WI38 (cell line): ENCODE results near the gene FKBP6.
"Not testable (repeated sequence)": the region's sequence is repeated elsewhere in the genome, so short reads cannot be mapped to it uniquely, and the experiment has no call there.

Source experiments
- H3K4me3 ChIP-seq: 2 replicates; pipeline ENCODE4 v1.5.1; 2011; ENCODE audit warnings: low read depth, mild to moderate bottlenecking, control low read depth, low read length
- TF ChIP-seq, protein P1 (sequence below): IDR thresholded peaks from 2 replicates; pipeline ENCODE4 v1.5.1; 2012; ENCODE audit warnings: low read depth, mild to moderate bottlenecking, control low read depth, low read length

The FKBP6 gene

DNA sequence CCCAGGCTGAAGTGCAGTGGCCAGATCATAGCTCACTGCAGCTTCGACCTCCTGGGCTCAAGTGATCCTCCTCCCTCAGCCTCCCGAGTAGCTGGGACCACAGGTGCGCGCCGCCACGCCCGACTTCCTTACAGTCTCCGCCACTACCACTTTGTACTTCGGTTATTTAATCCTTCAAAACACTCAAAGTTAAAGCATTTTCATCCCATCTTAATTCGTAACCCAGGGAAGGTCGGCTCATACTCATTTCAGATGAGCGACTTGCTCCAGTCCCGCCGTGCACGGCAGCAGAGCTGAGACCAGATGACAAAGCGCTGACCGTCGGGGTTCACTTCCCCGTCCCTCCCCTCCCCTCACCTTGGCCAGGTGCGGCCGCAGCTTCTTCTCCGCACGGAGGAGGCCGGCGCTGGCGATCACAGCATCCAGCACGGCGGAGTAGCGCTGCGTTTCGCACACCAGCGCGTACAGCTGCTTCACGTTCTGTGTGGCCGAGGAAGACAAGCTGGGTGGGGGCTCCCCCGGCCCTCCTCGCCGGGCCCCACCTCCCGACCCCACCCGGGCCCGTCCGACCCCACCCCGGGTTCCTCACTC is 19.8 kb upstream of the FKBP6 start:
- TF ChIP-seq, protein P1, sequence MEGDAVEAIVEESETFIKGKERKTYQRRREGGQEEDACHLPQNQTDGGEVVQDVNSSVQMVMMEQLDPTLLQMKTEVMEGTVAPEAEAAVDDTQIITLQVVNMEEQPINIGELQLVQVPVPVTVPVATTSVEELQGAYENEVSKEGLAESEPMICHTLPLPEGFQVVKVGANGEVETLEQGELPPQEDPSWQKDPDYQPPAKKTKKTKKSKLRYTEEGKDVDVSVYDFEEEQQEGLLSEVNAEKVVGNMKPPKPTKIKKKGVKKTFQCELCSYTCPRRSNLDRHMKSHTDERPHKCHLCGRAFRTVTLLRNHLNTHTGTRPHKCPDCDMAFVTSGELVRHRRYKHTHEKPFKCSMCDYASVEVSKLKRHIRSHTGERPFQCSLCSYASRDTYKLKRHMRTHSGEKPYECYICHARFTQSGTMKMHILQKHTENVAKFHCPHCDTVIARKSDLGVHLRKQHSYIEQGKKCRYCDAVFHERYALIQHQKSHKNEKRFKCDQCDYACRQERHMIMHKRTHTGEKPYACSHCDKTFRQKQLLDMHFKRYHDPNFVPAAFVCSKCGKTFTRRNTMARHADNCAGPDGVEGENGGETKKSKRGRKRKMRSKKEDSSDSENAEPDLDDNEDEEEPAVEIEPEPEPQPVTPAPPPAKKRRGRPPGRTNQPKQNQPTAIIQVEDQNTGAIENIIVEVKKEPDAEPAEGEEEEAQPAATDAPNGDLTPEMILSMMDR, result no peak
- H3K4me3 ChIP-seq, result peak overlapping the region; percentile 73

DNA sequence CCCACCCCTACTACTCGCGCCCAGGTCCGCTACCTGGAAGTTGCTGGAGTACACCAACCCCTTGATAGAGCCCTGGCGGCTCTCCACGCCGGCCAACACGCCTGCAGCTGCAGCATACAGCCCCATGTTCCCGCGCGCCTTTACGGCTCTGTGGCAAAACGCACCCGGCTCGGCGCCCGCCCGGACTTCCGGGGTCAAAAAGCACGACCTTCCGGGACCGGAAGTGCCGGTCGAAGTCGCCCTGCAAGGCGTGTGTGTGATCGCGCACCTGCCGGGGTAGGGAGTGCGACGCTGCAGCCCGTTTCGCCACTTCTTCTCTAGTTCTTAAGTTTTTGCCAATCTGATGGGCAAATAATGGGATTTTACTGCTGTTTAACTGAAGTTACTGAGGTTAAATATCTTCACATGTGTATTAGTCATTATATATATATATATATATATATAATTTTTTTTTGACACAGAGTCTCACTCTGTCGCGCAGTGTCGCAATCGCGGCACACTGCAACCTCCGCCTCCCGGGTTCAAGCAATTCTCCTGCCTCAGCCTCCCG is 19.2 kb upstream of the FKBP6 start, which contains the start of gene NSUN5:
TSS of gene NSUN5 (minus strand) at position 162 of the 550 bp plus-strand sequence. CDS start at position 126, 36 bp downstream.
- TF ChIP-seq, protein P1, result no peak
- peak within 1 kb of the TSS; percentile 73 for H3K4me3 ChIP-seq

DNA sequence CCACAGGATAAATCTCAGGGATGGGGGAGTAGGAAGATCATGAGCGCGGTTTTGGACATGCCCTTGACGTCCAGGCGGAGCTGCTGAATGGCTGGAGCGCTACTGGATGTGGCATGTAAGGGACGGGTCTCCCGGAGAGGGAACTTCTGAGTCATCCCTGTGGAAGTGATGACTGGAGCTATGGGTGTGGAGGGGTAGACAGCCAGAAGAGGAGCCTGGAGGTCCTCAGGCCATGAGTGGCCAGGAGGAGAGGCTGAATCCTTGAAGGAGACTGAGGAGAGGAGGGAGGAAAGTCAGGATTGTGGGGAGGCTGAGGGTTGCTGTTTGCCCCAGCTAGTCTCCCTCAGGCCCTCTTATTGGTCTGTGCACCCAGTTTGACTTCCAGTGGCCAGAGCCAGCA is 16.5 kb upstream of the FKBP6 start:
- not testable (repeated sequence) for H3K4me3 ChIP-seq

DNA sequence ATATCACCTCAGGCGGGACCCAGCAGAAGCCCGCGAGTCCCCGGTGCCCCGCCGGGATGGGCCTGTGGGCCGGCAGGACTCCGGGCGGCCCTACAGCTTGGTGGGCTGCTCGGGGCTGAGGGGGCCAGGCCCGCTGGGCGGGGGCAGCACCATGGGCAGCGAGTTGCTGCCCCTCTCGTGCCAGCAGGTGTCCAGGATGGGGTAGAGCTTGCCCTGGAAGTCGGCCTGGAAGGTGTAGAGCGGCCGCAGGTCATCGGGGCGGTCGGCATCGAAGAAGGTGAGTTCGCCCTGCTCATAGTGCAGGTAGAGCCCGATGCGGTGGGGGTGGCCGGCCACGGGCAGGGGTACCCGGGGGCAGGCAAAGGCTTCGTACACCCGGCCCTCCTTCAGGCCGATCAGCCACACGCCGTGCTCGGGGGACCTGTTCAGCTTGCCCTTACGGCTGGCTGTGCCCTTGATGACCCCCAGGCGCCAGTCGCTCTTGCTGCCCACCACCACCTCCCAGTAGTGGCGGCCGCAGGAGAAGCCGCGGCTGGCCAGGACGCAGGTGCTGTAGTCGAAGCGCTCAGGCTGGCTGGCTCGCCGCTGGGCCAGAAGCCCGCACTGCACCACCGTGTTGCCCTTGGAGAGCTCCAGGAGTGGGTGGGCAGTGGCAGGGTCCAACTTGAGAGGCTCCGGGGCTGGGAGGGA is 15.0 kb upstream of the FKBP6 start:
- TF ChIP-seq, protein P1, result no peak
- no peak overlapping the region for H3K4me3 ChIP-seq

DNA sequence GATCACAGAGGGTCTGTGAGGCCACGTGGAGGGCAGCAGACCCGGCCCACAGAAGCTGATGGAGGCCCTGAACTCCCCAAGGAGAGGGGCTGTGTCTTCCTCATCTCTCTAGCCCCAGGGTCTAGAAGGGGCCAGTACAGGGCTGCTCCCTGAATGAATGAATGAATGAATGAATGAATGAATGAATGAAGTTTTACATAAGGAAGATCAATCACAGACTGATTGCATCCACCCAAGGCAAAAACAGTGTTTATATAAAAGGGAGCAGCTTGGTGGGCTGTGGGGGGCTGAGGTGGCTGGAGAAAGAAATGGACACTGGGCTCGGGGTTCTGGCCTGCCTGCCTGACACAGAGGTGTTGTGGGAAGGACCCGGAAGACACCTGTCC is 14.4 kb upstream of the FKBP6 start:
- TF ChIP-seq, protein P1, result no peak

DNA sequence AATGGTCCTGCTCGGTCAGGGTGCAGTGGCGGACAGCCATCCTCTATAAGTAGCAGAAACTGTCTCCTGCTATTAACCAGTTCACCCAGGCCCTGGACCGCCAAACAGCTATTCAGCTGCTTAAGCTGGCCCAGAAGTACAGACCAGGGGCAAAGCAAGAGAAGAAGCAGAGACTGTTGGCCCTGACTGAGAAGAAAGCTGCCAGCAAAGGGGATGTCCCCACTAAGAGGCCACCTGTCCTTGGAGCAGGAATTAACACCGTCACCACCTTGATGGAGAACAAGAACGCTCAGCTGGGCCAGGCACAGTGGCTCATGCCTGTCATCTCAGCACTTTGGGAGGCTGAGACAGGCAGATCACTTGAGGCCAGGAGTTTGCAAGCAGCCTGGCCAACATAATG is 13.7 kb upstream of the FKBP6 start:
- TF ChIP-seq, protein P1, result no peak
- H3K4me3 ChIP-seq, result no peak overlapping the region

More for the DNA sequence above, 14.4 kb upstream of the FKBP6 start:
- H3K4me3 ChIP-seq, result no peak overlapping the region

DNA sequence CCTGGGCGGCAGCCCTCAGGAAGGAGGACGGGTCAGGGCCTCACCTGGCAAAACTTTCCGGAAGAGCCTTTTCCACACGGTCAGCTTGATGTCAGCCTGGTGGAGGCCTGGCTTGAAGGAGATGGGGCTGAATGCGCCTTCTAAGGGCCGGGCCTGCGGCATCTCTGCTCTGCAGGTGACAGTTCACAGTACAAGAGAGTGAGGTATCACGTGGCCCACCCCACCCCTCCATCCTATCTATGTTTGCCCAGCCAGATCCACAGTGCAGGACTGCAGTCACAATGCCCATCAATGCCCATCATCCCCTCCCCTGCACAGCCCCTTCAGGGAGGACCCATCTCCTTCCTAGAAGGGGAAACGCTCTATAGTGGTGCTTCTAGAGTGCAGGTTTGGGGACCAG is 11.4 kb upstream of the FKBP6 start:
- H3K4me3 ChIP-seq, result no peak overlapping the region
- TF ChIP-seq, protein P1, result no peak

DNA sequence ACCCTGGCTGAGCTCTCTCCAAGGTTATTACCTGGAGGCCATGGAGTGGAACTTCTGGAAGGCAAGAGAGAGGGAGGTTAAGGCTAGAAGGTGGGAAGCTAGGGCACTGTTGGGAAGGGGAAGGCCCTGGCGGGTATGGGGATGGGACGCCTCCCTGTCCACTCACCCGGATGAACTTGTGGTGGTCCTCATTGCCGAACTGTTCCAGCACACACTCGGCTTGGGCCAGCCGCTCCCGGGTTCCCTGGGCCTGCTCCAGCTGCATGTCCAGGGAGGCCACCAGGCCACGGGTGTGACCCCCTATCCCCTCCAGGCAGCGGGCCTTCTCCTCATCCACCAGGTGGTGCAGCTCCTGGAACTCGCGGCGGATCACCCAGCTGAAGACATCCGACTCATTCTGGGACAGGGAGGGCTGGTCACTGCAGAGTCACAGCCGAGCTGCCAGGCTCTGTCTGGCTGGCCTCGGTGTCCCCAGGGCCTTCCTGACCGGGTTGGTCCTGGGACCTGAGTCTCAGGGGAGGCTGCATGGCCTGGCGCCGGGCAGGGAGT is 9.2 kb upstream of the FKBP6 start:
- H3K4me3 ChIP-seq, result not testable (repeated sequence)

DNA sequence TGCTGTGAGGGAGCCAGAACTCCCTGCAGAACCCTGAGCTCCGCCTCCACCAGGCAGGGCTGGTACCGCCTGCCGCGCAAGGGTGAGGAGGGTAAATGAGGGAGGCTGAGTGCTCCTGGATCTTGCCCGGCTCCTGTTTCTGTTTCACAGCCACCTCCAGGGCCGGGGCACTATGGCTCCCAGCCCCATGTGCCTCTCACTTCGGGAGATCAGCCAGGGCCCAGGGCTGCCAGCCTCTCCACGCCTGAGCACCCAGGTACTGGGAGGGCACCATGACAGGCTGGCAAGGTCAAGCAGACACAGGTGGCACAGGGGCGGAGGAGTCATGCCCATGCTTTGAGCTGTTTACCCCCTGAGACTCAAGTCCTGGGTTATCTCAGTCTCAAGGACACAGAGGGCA is 8.4 kb upstream of the FKBP6 start:
- H3K4me3 ChIP-seq, result not testable (repeated sequence)

DNA sequence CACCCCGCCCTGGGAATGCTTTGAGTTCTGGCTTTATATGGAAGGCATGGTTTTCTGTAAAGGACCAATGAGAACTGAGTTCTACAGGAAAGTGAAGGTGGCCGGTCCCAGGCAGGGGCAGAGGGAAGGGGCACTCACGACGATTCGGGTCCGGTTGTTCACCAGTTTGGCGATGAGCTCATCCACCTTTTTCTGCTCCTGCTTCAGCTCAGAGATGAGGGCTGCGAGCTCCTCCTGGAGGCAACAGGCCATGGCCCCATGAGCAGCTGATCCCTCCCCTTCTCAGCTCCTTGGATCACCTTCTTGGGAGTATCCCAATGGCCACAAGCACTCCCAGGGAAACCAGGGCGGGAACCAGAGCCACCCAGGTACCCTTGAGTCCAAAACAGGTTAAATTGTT is 8.0 kb upstream of the FKBP6 start:
- H3K4me3 ChIP-seq, result not testable (repeated sequence)

DNA sequence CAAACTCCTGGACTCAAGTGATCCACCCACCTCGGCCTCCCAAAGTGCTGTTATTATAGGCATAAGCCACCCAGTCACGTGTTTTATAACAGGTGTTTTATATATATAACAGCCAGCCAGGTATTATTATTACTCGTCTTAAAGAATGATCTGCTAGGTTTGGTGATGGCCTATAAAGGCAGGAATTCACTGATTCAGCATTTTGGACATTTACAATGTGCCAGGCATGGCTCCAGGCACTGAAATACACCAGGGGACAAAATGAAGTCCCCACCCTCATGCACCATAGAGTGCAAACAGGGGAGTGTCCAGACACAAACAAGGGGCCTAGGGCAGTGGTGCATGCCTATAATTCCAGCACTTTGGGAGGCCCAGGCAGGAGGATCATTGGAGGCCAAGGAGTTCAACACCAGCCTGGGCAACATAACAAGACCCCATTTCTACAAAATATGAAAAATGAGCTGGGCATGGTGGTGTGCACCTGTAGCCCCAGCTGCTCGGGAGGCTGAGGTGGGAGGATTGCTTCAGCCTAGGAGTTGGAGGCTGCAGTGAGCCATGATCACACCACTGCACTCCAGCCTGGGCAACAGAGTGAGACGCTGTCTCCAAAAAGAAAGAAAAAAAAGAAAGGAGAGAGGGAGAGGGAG is 4.4 kb upstream of the FKBP6 start:
- H3K4me3 ChIP-seq, result not testable (repeated sequence)
